WTC11 (cell line): Measurements from ENCODE around the gene GOLGA6L7.
"Not testable (repeated sequence)": the region's sequence is repeated elsewhere in the genome, so short reads cannot be mapped to it uniquely, and the experiment has no call there.

ENCODE experiments used
- ATF1 ChIP-seq: sonication (generic); formaldehyde crosslinking; IDR thresholded peaks from 2 replicates; pipeline ENCODE4 v1.8.1; 2023; ENCODE audit warnings: mild to moderate bottlenecking, moderate library complexity, missing genetic modification reagents
- ATF3 ChIP-seq: sonication (generic); formaldehyde crosslinking; conservative IDR thresholded peaks from 2 replicates; pipeline ENCODE4 v1.8.1; 2022; ENCODE audit warnings: mild to moderate bottlenecking, missing genetic modification reagents
- NFATC4 ChIP-seq: fragments of 250-450 bp; sonication (Bioruptor Pico); IDR thresholded peaks from 2 replicates; pipeline ENCODE4 v1.9.0; 2021; ENCODE audit warnings: mild to moderate bottlenecking
- NR3C1 ChIP-seq: sonication (generic); formaldehyde crosslinking; conservative IDR thresholded peaks from 2 replicates; pipeline ENCODE4 v1.8.1; 2023; ENCODE audit warnings: low read depth, mild to moderate bottlenecking, missing genetic modification reagents
- RORB ChIP-seq: fragments of 250-450 bp; sonication (Bioruptor Pico); IDR thresholded peaks from 2 replicates; pipeline ENCODE4 v1.9.0; 2021; ENCODE audit warnings: mild to moderate bottlenecking
- SMAD3 ChIP-seq: sonication (generic); formaldehyde crosslinking; IDR thresholded peaks from 2 replicates; pipeline ENCODE4 v1.8.0; 2022; ENCODE audit warnings: missing genetic modification reagents, mild to moderate bottlenecking, borderline replicate concordance
- STAT6 ChIP-seq: sonication (generic); formaldehyde crosslinking; conservative IDR thresholded peaks from 2 replicates; pipeline ENCODE4 v1.8.1; 2023; ENCODE audit warnings: mild to moderate bottlenecking, low read depth, missing genetic modification reagents, moderate library complexity
- ZBTB43 ChIP-seq: sonication (generic); formaldehyde crosslinking; IDR thresholded peaks from 2 replicates; pipeline ENCODE4 v1.8.1; 2023; ENCODE audit warnings: mild to moderate bottlenecking, missing genetic modification reagents
- ZNF138 ChIP-seq: sonication (generic); formaldehyde crosslinking; conservative IDR thresholded peaks from 2 replicates; pipeline ENCODE4 v1.8.1; 2022; ENCODE audit warnings: mild to moderate bottlenecking, moderate library complexity, missing genetic modification reagents
- ZNF416 ChIP-seq: fragments of 250-450 bp; sonication (Bioruptor Pico); IDR thresholded peaks from 2 replicates; pipeline ENCODE4 v1.9.0; 2021; ENCODE audit warnings: mild to moderate bottlenecking, inconsistent platforms
- TF ChIP-seq, protein P1 (sequence below): sonication (generic); formaldehyde crosslinking; IDR thresholded peaks from 2 replicates; pipeline ENCODE4 v1.8.0; 2022; ENCODE audit warnings: mild to moderate bottlenecking, missing genetic modification reagents
- TF ChIP-seq, protein P2 (sequence below): fragments of 200-600 bp; IDR thresholded peaks from 2 replicates; pipeline ENCODE4 v1.8.0; 2022; ENCODE audit warnings: antibody characterized with exemption
- TF ChIP-seq, protein P3 (sequence below): sonication (generic); formaldehyde crosslinking; IDR thresholded peaks from 2 replicates; pipeline ENCODE4 v1.8.1; 2022; ENCODE audit warnings: low read depth, missing genetic modification reagents, borderline replicate concordance

- not testable (repeated sequence) for TF ChIP-seq ZBTB43; ZNF416 (CRISPR knock-in tag); NR3C1 (CRISPR knock-in tag); ATF1 (CRISPR knock-in tag); ATF3; NFATC4; SMAD3; ZNF138 (CRISPR knock-in tag); STAT6 (CRISPR knock-in tag); RORB
- TF ChIP-seq, protein P1, sequence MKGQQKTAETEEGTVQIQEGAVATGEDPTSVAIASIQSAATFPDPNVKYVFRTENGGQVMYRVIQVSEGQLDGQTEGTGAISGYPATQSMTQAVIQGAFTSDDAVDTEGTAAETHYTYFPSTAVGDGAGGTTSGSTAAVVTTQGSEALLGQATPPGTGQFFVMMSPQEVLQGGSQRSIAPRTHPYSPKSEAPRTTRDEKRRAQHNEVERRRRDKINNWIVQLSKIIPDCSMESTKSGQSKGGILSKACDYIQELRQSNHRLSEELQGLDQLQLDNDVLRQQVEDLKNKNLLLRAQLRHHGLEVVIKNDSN (CRISPR knock-in tag), result not testable (repeated sequence)
- TF ChIP-seq, protein P2, sequence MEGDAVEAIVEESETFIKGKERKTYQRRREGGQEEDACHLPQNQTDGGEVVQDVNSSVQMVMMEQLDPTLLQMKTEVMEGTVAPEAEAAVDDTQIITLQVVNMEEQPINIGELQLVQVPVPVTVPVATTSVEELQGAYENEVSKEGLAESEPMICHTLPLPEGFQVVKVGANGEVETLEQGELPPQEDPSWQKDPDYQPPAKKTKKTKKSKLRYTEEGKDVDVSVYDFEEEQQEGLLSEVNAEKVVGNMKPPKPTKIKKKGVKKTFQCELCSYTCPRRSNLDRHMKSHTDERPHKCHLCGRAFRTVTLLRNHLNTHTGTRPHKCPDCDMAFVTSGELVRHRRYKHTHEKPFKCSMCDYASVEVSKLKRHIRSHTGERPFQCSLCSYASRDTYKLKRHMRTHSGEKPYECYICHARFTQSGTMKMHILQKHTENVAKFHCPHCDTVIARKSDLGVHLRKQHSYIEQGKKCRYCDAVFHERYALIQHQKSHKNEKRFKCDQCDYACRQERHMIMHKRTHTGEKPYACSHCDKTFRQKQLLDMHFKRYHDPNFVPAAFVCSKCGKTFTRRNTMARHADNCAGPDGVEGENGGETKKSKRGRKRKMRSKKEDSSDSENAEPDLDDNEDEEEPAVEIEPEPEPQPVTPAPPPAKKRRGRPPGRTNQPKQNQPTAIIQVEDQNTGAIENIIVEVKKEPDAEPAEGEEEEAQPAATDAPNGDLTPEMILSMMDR, result not testable (repeated sequence)
- TF ChIP-seq, protein P3, sequence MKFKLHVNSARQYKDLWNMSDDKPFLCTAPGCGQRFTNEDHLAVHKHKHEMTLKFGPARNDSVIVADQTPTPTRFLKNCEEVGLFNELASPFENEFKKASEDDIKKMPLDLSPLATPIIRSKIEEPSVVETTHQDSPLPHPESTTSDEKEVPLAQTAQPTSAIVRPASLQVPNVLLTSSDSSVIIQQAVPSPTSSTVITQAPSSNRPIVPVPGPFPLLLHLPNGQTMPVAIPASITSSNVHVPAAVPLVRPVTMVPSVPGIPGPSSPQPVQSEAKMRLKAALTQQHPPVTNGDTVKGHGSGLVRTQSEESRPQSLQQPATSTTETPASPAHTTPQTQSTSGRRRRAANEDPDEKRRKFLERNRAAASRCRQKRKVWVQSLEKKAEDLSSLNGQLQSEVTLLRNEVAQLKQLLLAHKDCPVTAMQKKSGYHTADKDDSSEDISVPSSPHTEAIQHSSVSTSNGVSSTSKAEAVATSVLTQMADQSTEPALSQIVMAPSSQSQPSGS (CRISPR knock-in tag), result not testable (repeated sequence)
Observed at GRCh38 chr15:28818168-28818567, 30.3 kb downstream of the GOLGA6L7 start.
